Stimulated activated CD4-positive, alpha-beta T cell treated with anti-CD3 and anti-CD28 coated beads, Interleukin-2, amount 100 ng/mL, for 4 hours (primary cell): ENCODE results near the gene CDC42BPA.
"Not testable (repeated sequence)": the region's sequence is repeated elsewhere in the genome, so short reads cannot be mapped to it uniquely, and the experiment has no call there.

ENCODE experiments used
- DNase-seq: peaks from one replicate; pipeline ENCODE4 v3.0.0-alpha.2; 2020; ENCODE audit warnings: low read depth

Gene CDC42BPA

GRCh38 chr1:227059076-227059475 lies 259.2 kb downstream of the CDC42BPA start:
- no peak for DNase-seq

GRCh38 chr1:227058321-227058751 lies 260.0 kb downstream of the CDC42BPA start:
- DNase-seq: no peak

DNA sequence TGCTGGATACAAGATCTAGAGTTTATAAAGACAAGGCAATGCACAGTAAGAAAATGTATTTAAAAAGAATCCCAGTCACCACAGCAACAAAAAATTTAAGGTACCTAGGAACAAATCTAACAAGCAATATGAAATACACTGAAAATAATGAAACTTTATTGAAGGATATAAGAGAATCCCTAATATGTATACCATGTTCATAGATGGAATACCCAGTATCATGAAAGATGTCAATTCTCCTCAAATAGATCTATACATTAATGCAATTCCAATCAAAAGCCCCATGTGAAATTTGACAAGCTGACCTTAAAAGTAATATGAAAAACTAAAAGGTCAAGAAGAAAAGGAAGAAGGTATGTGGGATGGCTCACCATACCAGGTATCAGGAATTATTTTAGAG lies 269.0 kb downstream of the CDC42BPA start:
- no peak for DNase-seq

- DNase-seq: no peak
These were observed 274.5 kb downstream of the CDC42BPA start for GRCh38 chr1:227043755-227044154.

- DNase-seq: no peak
These were observed 276.0 kb downstream of the CDC42BPA start for GRCh38 chr1:227042292-227042691.

- no peak for DNase-seq
These were observed 279.9 kb downstream of the CDC42BPA start for GRCh38 chr1:227038401-227038800.

DNA sequence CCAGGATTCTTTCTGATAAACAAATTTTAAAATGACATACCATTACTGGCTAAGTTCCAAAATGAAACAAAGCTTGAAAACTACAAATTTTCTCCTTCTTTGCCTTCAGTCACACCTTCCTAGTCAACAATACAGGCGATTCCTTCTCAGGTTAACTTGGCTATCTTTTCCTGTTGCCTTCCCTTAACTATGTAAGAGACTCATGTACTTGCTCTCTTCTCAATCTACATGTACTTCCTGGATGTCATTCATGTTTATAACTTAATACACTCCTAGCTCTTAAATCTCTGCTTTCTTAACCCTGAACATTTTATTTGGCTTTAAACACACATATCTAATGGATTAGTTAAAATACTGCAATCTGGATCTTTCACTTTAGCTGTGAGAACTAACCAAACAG lies 281.2 kb downstream of the CDC42BPA start:
- no peak for DNase-seq

GRCh38 chr1:227035316-227035715 lies 283.0 kb downstream of the CDC42BPA start:
- DNase-seq: no peak

GRCh38 chr1:227033880-227034279 lies 284.4 kb downstream of the CDC42BPA start:
- no peak for DNase-seq

GRCh38 chr1:227032396-227032795 lies 285.9 kb downstream of the CDC42BPA start:
- no peak for DNase-seq

- DNase-seq: no peak
These were observed 301.3 kb downstream of the CDC42BPA start for GRCh38 chr1:227016990-227017389.

- no peak for DNase-seq
These were observed 307.6 kb downstream of the CDC42BPA start for GRCh38 chr1:227010645-227011044.

DNA sequence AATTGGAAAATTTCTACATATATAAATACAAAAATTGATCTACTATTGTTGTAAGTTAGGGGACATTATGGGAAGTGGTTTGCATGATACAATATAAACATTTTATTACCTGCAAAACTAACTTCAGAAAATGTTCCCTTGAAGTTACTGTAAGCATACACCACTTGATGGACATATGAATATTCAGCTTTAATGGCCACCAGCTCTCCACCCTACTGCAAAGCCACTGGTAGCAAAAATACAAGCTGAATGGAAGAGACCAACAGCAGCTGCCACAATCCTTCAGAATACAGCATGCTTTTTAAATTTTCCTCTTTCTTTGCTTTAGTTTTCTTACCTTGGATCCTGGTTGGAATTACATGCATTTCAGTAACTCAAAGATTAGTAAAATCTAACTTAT lies 308.4 kb downstream of the CDC42BPA start:
- DNase-seq: no peak

DNA sequence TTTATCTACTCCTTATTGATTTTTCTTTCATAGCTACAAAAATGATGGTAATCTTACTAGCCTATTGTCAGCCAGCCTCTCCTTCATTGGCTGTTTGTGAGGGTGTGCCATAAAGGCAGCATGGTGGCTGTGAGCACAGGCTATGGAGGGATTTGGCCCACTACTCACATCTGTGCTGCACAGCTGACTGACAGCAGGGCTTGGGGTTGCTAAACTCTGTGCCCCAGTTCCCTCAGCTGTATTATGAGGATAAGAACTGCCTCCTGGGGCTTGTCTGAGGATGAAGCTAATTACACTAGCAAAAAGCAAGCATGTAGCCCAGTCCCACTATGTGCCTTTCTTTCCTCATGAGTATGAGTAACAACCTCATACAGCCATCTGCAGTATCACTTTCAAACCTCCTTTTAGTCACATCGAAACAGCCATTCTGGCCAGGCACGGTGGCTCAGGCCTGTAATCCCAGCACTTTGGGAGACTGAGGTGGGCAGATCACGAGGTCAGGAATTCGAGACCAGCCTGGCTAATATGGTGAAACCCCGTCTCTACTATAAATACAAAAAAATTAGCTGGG lies 312.0 kb downstream of the CDC42BPA start:
- DNase-seq: no peak

DNA sequence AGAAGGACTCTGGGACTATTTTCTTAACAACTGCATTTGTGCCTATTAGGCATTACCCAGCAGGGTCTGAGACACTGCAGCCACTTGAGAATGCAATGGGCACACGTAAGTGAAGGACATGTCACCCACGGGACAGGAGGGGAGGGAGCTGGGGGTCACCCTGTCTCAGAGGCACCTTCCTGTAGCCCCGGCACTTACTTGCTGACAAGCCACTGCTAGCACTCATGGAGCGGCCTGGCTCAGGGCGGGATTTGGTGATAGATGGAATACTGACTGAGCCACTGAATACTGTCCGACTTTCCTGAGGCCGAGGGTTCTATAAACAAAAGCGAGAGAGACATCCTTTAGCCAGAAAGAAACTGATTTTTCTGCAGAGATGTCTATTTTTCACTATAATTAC lies 313.5 kb downstream of the CDC42BPA start:
- DNase-seq: no peak

DNA sequence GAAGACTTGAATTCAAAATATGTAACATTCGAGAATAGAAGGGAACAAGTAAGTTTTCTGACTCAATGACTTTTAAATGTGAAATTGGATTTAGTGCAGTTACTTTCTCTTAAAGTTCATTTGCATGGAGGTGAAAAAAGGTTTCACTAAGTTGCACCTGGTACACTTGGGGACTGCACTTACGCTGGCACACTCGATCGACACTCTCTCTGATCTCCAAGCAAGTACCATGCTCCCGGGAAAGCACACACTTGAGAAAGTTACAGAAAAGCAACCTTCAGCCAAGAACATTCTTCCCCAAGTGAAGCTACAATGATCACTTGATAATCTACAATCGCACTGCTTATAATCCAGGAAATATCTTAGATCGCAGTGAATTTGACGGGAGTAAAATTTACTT lies 315.1 kb downstream of the CDC42BPA start:
- DNase-seq: no peak

DNA sequence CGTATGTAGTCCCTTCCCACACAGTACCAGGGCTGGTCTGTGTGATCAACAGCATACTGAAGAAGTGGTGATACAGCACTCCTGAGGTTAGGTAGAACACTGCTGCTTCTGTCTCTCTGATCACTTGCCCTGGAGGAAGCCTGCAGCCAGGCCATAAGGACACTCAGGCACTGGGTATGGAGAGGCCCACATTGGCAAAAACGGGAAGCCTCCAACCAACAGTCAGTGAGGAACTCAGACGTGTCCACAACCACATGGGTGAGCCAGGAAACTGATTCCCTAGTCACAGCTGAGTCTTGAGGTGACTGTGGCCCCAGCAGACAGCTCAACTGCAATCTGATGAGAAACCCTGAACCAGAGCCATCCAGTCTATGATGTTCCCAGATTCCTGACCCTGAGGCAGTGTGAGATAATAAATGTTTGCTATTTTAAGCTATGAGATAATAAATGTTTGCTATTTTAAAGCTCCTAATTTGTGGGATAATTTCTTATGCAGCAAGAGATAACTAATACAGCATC lies 315.7 kb downstream of the CDC42BPA start:
- DNase-seq: no peak

DNA sequence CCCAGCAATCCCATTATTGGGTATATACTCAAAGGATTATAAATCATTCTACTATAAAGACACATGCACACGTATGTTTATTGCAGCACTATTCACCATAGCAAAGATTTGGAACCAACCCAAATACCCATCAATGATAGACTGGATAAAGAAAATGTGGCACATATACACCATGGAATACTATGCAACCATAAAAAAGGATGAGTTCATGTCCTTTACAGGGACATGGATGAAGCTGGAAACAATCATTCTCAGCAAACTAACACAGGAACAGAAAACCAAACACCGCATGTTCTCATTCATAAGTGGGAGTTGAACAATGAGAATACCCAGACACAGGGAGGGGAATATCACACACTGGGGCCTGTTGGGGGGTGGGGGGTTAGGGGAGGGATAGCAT lies 318.7 kb downstream of the CDC42BPA start:
- not testable (repeated sequence) for DNase-seq

DNA sequence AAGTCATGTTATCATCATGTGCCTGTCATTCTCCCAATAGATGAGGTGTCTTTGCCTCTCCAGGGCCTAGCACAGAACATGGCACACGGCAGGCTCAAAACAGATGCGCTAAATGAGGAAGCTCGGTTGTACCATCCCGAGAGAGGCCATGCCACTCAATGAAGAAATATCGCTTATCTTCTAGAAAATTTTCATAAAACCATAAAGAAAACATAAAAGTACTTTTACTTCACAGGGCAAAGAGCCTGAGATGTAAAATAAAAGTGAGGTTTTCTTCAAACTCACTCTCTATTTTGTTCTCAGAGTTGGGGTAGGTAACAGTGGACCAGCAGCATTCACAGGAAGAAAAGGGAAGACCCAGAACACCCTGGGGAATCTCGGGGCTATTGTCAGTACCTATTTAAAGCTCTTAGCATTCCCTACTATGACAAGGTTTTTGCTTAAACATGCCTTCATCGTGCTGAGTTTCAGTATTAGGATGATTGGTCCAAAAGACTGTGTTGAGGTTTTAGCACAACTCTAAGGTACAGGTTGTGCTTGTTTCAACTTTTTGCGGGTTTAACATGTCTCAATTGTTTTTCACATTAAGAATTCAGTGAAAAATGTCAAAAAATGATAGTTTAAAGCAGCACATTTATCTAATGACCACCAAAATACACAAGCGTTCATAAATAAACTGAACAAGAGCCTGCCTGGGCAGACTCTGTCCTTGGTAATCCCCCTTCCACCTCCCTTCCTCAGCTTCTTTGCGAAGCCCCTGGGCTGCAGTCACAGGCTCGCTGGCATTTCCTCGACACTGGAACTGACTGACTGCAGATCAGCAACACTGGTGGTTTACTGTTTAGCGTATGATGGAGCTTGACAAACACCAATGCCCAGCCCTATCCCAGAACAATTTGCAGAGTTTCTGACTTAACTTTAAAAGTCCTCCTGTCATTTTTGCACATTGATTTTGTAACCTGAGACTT lies 322.6 kb downstream of the CDC42BPA start:
- no peak for DNase-seq

DNA sequence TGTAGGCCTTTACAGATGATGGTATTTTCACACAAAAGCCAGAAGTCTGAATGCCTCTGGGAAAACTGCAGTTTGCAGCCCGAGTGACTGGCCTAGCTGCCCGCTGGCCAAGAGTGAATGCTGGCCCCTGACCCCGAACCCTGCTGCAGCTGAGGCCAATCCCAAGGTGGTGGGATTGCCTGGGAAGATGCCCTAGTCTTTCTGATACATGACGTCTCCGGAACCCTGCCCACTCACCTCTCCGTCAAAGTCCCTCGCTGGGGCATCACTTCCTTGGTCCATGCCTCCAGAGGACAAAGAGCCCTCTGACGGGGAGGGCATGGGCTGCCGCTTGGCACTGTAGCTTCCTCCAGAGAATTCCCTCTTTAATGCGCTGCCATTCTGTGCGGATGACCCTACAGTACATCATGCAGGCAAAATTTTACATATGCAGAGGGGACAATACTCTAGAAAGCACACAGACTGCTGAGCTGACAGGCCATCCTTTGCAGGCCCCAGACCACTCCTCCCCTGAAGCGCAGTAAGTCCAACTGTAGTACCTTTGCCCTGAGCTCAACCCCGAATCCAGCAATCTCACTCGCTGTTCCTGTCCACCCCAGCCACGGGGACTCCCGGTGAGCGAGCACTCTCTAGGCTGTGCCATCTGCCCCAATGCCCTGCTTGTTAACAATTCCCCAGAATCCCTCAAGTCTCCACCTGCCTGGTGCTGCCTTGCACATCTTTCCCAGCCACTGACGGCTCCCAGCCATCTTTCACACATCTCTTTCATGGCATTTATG lies 323.5 kb downstream of the CDC42BPA start:
- no peak for DNase-seq

DNA sequence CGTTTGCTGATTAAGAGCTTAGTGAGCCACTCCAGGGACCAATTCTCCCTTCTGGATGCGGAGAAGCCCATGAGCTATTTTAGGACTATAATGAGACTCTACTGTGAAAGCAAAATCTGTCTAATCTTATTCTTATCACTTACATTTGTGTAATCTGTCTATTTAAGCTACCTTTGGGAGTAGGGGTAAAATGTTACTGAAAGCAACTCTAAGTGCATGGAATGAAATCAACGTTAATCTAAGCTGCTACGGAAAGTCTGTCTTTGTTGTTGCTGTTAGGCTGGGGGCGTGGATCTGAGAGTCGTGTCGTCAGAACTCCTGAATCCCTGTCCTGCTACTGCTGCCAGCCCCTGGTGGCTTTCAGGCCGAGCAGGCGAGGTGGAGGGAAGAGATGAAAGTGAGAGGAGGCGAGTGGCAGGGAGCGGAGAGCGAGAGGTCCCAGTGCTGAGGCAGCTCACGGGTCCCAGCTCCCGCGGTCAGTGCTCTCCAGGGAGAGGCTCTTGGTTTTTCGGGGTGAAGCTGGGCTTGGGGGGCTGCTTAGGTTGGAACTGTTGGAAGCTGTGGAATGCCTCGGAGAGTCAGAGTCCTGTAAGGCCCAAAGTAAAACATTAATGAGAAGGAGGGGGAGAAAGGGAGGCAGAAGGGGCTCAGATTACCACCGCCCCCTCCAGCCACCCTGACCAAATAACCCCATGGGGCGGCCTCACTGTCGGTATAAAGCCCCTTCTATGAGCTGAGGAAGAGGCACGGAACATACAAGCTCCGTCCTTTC lies 324.3 kb downstream of the CDC42BPA start:
- no peak for DNase-seq

GRCh38 chr1:226991920-226992319 lies 326.4 kb downstream of the CDC42BPA start:
- no peak for DNase-seq
